Naive B cell (primary cell): ENCODE results near the gene LURAP1L. TPM values are rescaled to one million over a fixed set of nuclear protein-coding genes. Genes with fewer than 3 reads are reported as not detected.
"Not testable (repeated sequence)": the region's sequence is repeated elsewhere in the genome, so short reads cannot be mapped to it uniquely, and the experiment has no call there.

Experiments
- ATAC-seq, 2 donors: fragments of 150-1000 bp; cut with Tn5 transposase; 2 replicates each; pipeline ENCODE4 v1.10.0; 2021; ENCODE audit warnings: low read depth in 2 of 2, mild to moderate bottlenecking in 2 of 2, moderate library complexity in 2 of 2
- DNase-seq: peaks from one replicate; pipeline ENCODE4 v3.0.0; 2022
- H3K27ac Mint-ChIP-seq, 6 donors: one replicate each; pipeline ENCODE4 v1.8.0; 2020 to 2022; ENCODE audit warnings: mild to moderate bottlenecking in 6 of 6, mixed read lengths in 6 of 6, moderate library complexity in 5 of 6, inconsistent platforms in 2 of 6
- H3K27me3 Mint-ChIP-seq, 3 donors: one replicate each; pipeline ENCODE4 v1.8.0; 2021 to 2022; ENCODE audit warnings: mixed read lengths in 3 of 3, mild to moderate bottlenecking in 1 of 3
- H3K36me3 Mint-ChIP-seq, 2 donors: one replicate each; pipeline ENCODE4 v1.8.0; 2020 to 2022; ENCODE audit warnings: mixed read lengths in 2 of 2, inconsistent platforms in 1 of 2, mild to moderate bottlenecking in 1 of 2
- H3K4me1 Mint-ChIP-seq, 3 donors: one replicate each; pipeline ENCODE4 v1.8.0; 2020 to 2022; ENCODE audit warnings: mixed read lengths in 3 of 3, inconsistent platforms in 1 of 3, mild to moderate bottlenecking in 1 of 3, moderate library complexity in 1 of 3
- H3K4me3 Mint-ChIP-seq, 8 donors: one replicate each; pipeline ENCODE4 v1.8.0; 2020 to 2022; ENCODE audit warnings: mild to moderate bottlenecking in 8 of 8, mixed read lengths in 8 of 8, moderate library complexity in 8 of 8, inconsistent platforms in 2 of 8
- H3K9me3 Mint-ChIP-seq, 7 donors: one replicate each; pipeline ENCODE4 v1.8.0; 2020 to 2022; ENCODE audit warnings: mixed read lengths in 7 of 7, mild to moderate bottlenecking in 5 of 7, inconsistent platforms in 2 of 7, moderate library complexity in 1 of 7
- polyA plus RNA-seq, 6 donors: library from polyadenylated mRNA; unstranded; fragments of 300-500 nt; fragmentation: Illumina TruSeq; gene quantifications; one replicate each; pipeline ENCODE4 v1.2.3, GENCODE V29; 2021; ENCODE audit warnings: low read depth in 6 of 6

The LURAP1L gene
- polyA plus RNA-seq, 6 donors from 2014 or later = not detected

DNA sequence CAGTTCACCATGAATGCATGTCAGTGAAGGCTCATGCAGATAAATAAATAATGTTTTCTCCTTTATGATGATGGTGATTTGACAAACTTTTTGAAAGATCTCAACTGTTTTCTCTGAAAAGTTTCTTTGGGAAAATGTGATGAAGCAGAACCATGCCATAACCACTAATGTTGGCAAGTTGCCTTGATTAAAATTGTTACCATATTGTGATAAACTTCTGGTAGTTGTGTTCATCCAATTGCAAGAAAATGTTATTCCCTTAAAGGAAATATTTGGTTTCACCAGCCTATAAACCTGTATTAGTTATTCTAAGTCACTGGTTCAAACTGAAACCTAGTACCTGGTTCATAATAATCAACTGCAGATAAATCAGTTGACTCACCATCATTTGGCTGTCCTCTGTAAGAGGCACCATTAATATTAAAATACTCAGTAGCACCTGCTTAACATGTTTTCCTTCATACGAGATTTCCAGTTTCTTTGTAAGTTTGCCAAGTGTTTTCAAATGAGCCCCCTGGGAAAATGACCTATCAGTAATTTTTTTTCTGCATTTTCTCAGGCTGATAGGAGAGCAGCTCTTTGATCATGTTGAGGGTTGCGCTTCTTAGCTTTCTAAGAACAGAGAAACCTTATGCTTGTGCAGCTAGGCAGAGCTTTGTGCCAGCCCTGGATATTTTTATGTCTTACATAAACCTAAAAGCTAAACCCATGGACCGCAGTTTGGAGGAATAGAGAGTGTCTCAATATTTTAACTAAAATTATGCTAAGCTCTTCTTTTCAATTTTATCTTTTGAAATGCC is 88.0 kb downstream of the LURAP1L start:
- Mint-ChIP-seq H3K27me3 (no peaks in the 10 kb centered on the region), H3K27ac (no peak overlapping the region), H3K9me3 (peaks cover 0 to 11% (median 4%) of the 10 kb centered on the region in 7 donors), H3K4me3 (no peak overlapping the region), H3K4me1 (no peaks in the 10 kb centered on the region), H3K36me3 (no peaks in the 10 kb centered on the region)
- DNase-seq (no peak), ATAC-seq (no peak)

DNA sequence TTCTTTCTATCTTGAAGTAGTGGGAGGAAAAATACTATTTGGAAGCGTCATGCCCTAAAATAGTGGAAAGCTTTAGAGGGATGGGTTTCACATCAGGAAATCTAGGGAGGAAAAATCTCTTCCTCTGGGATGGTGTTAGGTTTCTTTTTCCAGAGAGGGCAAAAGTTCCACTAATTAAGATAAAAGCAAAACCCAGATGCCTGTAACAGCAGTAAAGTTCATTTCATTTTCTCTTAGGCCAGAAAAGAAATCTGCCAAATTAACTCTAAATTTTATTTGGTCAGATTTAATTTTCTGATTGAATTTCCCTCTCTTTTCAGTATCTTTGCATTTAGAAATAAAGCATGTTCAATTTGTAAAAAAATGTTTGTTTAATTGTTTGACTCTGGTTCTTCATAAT is 88.8 kb downstream of the LURAP1L start:
- Mint-ChIP-seq H3K9me3 (peaks cover 0 to 15% (median 4%) of the 10 kb centered on the region in 7 donors), H3K4me3 (no peak overlapping the region), H3K4me1 (no peaks in the 10 kb centered on the region)

DNA sequence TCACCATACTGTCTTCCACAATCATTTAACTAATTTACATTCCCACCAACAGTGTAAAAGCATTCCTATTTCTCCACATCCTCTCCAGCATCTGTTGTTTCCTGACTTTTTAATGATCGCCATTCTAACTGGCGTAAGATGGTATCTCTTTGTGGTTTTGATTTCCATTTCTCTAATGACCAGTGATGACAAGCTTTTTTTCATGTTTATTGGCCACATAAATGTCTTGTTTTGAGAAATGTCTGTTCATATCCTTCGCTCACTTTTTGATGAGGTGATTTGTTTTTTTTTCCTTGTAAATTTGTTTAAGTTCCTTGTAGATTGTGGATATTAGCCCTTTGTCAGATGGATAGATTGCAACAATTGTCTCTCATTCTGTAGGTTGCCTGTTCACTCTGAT is 90.6 kb downstream of the LURAP1L start:
- DNase-seq, ATAC-seq, H3K4me1 Mint-ChIP-seq, H3K36me3 Mint-ChIP-seq, H3K27me3 Mint-ChIP-seq, H3K4me3 Mint-ChIP-seq, H3K27ac Mint-ChIP-seq: not testable (repeated sequence)
- peaks cover 0 to 20% (median 4%) of the 10 kb centered on the region in 7 donors for H3K9me3 Mint-ChIP-seq

More for the DNA sequence above, 88.8 kb downstream of the LURAP1L start:
- ATAC-seq (no peak), DNase-seq (no peak)
- Mint-ChIP-seq H3K27me3 (no peaks in the 10 kb centered on the region), H3K36me3 (no peaks in the 10 kb centered on the region), H3K27ac (no peak overlapping the region)

Other genes starting within 250 kb of the LURAP1L start
- not detected for gene TYRP1, start 81.6 kb upstream of the LURAP1L start, polyA plus RNA-seq